Esophagus squamous epithelium (tissue), 4 donors: Measurements from ENCODE around the gene GOLGA5.

Experiments used
- CTCF ChIP-seq, 6 experiments: fragments of 450-650 bp in 4 of 6; fragments of 200-600 bp in 2 of 6; sonication (generic) in 2 of 6; IDR thresholded peaks; one replicate each; pipeline ENCODE4 v1.5.1; 2016 to 2019; ENCODE audit warnings: antibody characterized with exemption in 6 of 6, mild to moderate bottlenecking in 4 of 6, moderate library complexity in 4 of 6
- POLR2A ChIP-seq, 4 donors: fragments of 450-650 bp; IDR thresholded peaks; one replicate each; pipeline ENCODE4 v1.6.1; 2017; ENCODE audit warnings: antibody characterized with exemption in 4 of 4, mild to moderate bottlenecking in 4 of 4, moderate library complexity in 3 of 4

- no peak for TF ChIP-seq POLR2A (IDR thresholded peaks at IDR 0.05)
- TF ChIP-seq CTCF (IDR thresholded peaks at IDR 0.05) = no peak
Measured at GRCh38 chr14:92886337-92886736, 92.2 kb downstream of the GOLGA5 start.
